ENCODE data around the gene RNF7.
"Not testable (repeated sequence)": the region's sequence is repeated elsewhere in the genome, so short reads cannot be mapped to it uniquely, and the experiment has no call there.

RNF7 gene

DNA sequence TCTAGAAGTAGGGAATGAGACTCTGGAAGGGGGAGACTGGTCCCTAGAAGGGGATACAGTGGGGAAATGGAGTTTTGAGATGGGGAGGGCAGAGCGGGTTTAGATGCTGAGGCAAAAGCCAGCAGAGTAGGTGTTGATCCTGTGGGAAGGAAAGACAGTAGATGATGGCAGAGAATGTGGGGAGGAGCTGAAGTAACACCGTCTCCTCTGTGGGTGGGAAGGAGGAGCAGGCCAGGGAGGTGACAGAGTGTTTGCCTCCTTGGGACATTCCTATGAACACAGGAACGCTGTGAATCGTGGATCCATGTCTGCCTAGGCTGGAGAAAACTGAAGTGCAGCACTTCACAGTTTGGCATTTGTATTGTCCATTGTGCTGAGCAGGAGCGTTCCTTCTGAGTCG is 45.5 kb downstream of the RNF7 start:
- DNase-seq, result no peak

DNA sequence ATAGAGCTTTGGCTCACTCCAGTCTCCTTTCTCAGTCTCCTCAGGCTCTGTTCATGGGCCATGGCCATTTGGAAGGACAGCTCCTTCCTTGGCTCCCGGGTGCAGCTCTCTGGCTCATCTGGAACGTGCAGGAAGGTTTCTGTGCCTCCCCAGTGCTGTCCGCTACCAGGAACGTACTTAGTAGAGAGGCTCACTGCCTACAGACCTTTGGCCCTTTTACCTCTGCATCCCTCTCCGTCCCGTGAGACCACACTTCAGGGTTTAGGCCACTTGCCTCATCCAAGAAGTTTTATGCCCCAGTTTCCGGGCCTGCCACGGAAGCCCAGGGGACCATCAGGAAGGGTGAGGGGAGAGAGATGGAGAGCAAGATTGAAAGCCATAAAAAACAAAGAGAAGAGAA is 46.0 kb downstream of the RNF7 start:
- no peak for DNase-seq

DNA sequence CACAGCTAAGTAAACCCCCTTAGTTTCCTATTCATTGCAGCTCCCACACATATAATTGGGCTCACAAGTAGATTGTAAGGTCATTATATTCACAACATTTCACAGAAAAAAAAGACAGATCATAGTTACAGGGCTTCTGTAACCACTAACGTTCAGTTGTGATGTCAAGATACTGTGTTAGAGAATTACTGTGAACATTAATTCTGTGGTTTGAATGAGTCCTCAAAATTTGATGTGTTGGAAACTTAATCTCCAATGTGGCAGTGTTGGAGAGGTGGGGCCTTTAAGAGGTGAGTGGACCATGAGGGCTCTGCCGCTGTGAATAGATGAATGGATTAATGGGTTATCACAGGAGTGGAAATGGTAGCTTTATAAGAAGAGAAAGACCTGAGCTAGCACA is 46.4 kb downstream of the RNF7 start:
- DNase-seq, result no peak

DNA sequence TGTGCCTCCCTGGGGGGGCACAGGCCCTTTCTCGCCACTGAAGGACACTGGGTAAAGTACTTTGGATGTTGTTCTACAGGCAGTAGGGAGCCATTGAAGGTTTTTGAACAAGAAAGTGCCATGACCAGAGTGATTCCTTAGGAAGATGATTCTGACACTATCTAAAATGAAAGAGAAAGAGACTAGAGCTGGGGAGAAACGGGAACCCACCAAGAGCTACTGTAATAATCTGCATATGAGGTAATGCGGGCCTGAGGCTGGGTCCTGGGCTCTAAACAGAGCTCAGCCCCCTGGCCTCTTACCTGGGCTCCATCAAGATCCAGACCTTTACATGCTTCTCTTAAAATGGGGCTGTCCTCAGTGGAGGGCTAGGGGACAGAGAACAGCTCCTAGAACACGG is 50.1 kb downstream of the RNF7 start:
- DNase-seq, result no peak

DNA sequence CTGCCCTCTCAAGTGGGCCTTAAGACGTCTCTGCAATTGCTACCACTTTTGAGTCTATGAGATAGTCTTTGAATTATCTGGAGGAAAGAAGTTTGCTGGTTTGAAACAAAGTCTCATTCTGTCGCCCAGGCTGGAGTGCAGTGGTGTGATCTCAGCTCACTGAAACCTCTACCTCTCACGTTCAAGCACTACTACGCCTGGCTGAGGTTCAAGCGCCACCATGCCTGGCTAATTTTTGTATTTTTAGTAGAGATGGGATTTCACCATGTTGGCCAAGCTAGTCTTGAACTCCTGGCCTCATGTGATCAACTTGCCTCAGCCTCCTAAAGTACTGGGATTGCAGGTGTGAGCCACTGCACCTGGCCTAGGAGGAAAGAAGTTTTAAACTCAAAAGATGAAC is 50.7 kb downstream of the RNF7 start:
- not testable (repeated sequence) for DNase-seq

DNA sequence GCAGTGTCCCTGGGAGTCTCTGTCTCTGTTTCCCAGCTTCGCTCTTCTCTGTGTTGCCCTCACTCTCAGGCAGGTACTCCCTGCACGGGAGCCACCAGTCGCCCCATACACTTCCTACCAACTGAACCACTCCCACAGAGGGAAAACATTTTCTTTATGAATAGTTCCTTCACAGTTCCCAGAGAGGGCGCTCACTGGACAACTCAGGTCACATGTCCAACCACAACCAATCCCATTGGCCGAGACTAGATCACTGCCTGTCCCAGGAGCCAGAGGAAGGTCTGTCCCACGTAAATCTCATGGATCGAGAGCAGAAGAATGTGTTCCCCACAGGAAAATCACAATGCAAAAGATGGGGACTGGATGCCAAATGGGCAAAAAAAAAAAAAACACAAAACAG is 51.2 kb downstream of the RNF7 start:
- no peak for DNase-seq

DNA sequence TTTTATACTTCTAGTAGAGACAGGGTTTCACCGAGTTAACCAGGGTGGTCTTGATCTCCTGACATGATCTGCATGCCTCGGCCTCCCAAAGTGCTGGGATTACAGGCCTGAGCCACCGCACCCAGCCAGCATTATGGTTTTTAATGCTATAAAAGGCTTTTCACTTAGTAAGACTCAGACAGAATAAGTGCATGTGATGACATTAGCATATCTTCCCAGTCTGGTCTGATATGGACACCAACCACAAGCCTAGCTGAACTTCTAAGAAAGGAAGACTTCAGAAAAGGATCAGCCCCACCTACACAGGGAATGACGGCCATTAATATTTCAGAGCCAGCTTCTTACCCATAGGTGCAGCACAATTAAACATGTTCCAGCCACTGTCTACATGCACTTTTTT is 52.1 kb downstream of the RNF7 start:
- DNase-seq, result no peak

DNA sequence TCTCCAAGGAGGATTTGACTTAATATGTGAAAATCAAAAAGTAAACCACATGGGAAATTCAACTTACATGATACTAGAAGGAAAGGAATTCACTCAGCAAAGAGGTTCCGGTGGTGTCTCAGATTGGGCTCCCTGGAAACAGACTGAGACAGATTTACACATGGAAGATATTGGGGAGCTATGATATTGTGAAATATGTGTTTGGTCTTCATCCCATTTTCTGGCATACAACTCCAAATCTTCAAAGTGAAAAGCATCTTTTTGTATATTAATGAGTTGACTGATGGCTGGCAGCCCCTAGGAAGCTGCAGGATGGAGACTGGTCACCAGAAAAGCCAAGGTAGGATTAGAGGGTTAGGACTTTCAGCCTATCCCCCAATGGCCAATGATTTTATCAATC is 54.4 kb downstream of the RNF7 start:
- no peak for DNase-seq

DNA sequence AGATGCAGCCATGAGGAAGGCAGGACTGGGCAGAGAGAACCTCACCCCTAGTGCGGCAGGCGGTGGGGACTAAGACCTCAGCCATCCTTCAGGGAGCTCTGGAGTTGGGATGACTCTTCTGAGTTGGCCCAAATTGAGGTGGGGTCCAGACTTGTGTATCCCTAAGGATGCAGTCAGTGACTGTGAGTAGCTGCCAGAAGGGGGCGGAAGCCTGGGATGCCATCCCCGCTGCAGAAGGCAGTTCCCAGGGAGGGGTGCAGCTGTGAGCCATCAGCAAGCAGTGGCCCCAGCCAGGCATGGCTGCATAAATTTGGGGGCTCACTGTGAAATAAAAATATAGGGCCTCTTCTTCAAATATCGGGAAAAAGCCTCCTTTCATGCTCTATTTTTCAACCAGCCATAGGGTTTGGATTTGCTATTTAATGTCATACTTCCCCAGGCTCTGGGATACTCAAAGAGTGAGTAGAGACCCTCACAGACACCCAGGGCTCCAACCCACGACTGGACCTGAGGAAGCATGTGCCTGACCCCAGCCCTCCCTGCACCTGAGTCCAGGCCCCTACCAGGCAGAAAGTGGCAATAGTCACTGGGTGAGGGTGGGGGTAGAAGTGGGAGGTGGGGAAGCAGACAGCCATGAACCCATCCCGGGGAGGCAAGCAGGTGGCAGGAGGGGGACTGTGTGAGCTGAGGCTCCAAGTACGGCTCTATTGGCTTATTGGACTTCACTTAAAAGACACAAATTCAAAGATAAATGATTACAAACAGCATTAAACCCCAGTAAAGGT is 55.6 kb downstream of the RNF7 start:
- DNase-seq, result no peak

DNA sequence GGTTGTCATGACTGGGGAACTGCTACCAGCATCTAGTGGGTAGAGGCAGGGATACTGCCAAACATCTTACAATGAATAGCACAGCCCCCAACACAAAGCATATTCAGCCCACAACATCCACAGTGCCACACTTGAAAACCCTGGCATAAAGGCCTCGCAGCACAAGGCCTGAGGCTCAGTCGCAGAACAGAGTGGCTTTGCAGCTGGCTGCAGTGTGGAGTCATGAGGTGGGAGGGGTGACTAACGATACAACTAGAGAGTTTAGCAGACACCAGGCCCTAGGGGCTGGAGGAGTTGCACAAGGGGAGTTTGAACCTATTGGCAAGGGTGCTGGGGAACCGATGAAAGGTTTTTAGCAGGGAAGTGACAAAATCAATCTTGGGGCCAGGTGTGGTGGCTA is 57.2 kb downstream of the RNF7 start:
- no peak for DNase-seq

DNA sequence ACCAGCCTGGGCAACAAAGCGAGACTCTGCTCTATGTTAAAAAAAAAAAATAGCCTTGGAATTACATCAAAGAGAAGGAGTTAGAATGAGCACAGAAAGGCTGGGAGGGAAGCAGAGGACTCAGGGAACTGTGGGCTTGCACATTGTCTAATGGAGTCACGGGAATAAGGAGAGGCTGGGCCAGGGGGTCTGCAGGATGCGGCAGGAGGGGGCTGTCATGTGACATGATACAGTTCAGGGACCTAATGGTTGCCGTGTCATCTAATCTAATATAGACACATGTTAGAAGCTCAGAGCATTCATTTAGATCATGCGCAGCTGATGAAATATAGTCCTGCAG is 57.6 kb downstream of the RNF7 start:
- DNase-seq, result no peak

DNA sequence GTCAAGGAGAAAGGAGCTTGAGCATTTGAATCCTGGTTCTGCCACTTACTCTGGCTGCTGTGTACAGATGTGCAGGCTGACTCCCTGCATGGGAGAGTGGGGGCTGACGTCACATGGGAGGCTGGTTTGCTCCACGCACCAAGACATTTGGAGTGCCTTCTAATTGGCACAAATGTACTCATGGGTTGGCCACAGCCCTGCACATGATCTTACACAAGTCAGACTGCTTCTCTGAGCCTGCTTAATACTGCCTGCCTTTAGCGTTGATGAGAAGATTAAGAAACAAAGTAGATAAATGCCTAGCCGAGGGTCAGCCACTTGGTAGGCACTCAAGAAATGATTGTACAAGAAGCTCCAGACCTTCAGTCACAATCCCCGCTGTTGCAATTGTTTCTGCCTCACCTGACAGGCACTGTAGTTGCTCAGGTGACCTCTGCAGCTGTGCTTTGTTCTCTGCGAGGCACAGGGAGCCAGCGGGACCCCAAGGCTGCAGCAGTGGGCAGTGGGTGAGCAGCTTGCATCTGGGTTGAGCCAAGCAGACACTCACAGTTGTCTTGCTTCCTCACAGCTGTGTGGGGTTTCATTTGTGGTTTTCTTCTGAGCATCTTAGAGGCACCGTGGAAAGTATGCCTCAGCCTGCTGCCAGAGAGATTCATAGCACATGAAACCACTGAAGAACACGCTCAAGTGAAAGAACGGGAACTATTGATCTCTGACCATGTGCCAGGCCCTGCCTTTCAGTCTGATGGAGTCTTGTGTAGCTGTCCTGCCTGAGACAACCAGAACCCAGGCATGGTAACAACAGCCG is 58.2 kb downstream of the RNF7 start:
- no peak for DNase-seq

Measured in NCI-H2029 treated with DMSO at 0.1 percent for 48 hours (cell line).